GM21619 (cell line): ENCODE results near the gene USP32.
"Not testable (repeated sequence)": the region's sequence is repeated elsewhere in the genome, so short reads cannot be mapped to it uniquely, and the experiment has no call there.

Source experiments
- ATAC-seq: cut with Tn5 transposase; IDR thresholded peaks from one replicate; pipeline ENCODE4 v1.9.1; 2021; ENCODE audit not compliant: unreplicated experiment

Gene USP32

GRCh38 chr17:60248618-60249289 lies 143.2 kb downstream of the USP32 start:
- ATAC-seq, result no peak

GRCh38 chr17:60247836-60248461 lies 144.0 kb downstream of the USP32 start:
- no peak for ATAC-seq

GRCh38 chr17:60244656-60245055 lies 147.3 kb downstream of the USP32 start:
- no peak for ATAC-seq

- no peak for ATAC-seq
Measured at GRCh38 chr17:60240290-60240689, 151.6 kb downstream of the USP32 start.

GRCh38 chr17:60231691-60232090 lies 160.2 kb downstream of the USP32 start:
- no peak for ATAC-seq

- no peak for ATAC-seq
Measured at GRCh38 chr17:60231234-60231633, 160.7 kb downstream of the USP32 start.

- ATAC-seq, result no peak
Measured at GRCh38 chr17:60230358-60230757, 161.6 kb downstream of the USP32 start.

GRCh38 chr17:60229188-60229802 lies 162.6 kb downstream of the USP32 start:
- ATAC-seq, result no peak

- ATAC-seq, result not testable (repeated sequence)
Measured at GRCh38 chr17:60227276-60227675, 164.7 kb downstream of the USP32 start.

GRCh38 chr17:60224064-60224463 lies 167.9 kb downstream of the USP32 start:
- no peak for ATAC-seq

- no peak for ATAC-seq
Measured at GRCh38 chr17:60223456-60223855, 168.5 kb downstream of the USP32 start.

GRCh38 chr17:60218774-60219173 lies 173.2 kb downstream of the USP32 start:
- ATAC-seq, result not testable (repeated sequence)

GRCh38 chr17:60215895-60216294 lies 176.0 kb downstream of the USP32 start:
- ATAC-seq, result not testable (repeated sequence)

- ATAC-seq, result not testable (repeated sequence)
Measured at GRCh38 chr17:60211282-60211681, 180.7 kb downstream of the USP32 start.

GRCh38 chr17:60208302-60208701 lies 183.6 kb downstream of the USP32 start:
- ATAC-seq, result not testable (repeated sequence)

GRCh38 chr17:60205782-60206181 lies 186.2 kb downstream of the USP32 start:
- not testable (repeated sequence) for ATAC-seq

- not testable (repeated sequence) for ATAC-seq
Measured at GRCh38 chr17:60198630-60199029, 193.3 kb downstream of the USP32 start.

GRCh38 chr17:60194141-60194540 lies 197.8 kb downstream of the USP32 start:
- not testable (repeated sequence) for ATAC-seq

- no peak for ATAC-seq
Measured at GRCh38 chr17:60193482-60193881, 198.5 kb downstream of the USP32 start.

GRCh38 chr17:60193032-60193431 lies 198.9 kb downstream of the USP32 start:
- ATAC-seq, result not testable (repeated sequence)

- ATAC-seq, result not testable (repeated sequence)
Measured at GRCh38 chr17:60190032-60190431, 201.9 kb downstream of the USP32 start.

- ATAC-seq, result no peak
Measured at GRCh38 chr17:60188759-60189158, 203.2 kb downstream of the USP32 start.
